IPS DF 6.9 (cell line): Measurements from ENCODE around the gene GNG2.

Experiments used
- DNase-seq: peaks from one replicate; pipeline ENCODE4 v3.0.0-alpha.2; 2013; ENCODE audit warnings: low read depth, low spot score
- H3K27ac ChIP-seq: one replicate; pipeline ENCODE4 v1.5.1; 2013; ENCODE audit warnings: low read length, control low read depth
- H3K27me3 ChIP-seq: 2 replicates; pipeline ENCODE4 v1.6.1; 2013; ENCODE audit warnings: mild to moderate bottlenecking, low read length; ENCODE audit not compliant: control insufficient read depth, insufficient read depth
- H3K36me3 ChIP-seq: 2 replicates; pipeline ENCODE4 v1.6.1; 2013; ENCODE audit warnings: low read length; ENCODE audit not compliant: control insufficient read depth, insufficient read depth
- H3K4me1 ChIP-seq: 2 replicates; pipeline ENCODE4 v1.6.1; 2013; ENCODE audit warnings: low read length; ENCODE audit not compliant: control insufficient read depth, insufficient read depth
- H3K4me3 ChIP-seq: 2 replicates; pipeline ENCODE4 v1.5.1; 2013; ENCODE audit warnings: mild to moderate bottlenecking, low read length
- H3K9me3 ChIP-seq: 2 replicates; pipeline ENCODE4 v1.6.1; 2013; ENCODE audit warnings: low read length, inconsistent platforms; ENCODE audit not compliant: control insufficient read depth, insufficient read depth
- WGBS: extraction: QIAGEN DNeasy Blood & Tissue Kit; methylation state at CpG from one replicate; pipeline ENCODE4 v1.1.7; 2013; ENCODE audit warnings: mixed read lengths, missing lambda C conversion rate; ENCODE audit not compliant: insufficient read length, insufficient coverage; 5-methylcytosine and 5-hydroxymethylcytosine counted together

The GNG2 gene

GRCh38 chr14:51869411-51870100 is 9.1 kb downstream of the GNG2 start:
- H3K4me1 ChIP-seq, result no peaks in the 10 kb centered on the region
- H3K9me3 ChIP-seq, result no peaks in the 10 kb centered on the region
- WGBS, result no CpG with 5 or more reads among the region's 9 CpGs
- no peaks in the 10 kb centered on the region for H3K36me3 ChIP-seq
- DNase-seq, result no peak
- no peaks in the 10 kb centered on the region for H3K27me3 ChIP-seq
- H3K4me3 ChIP-seq, result no peak overlapping the region
- H3K27ac ChIP-seq, result no peak overlapping the region

DNA sequence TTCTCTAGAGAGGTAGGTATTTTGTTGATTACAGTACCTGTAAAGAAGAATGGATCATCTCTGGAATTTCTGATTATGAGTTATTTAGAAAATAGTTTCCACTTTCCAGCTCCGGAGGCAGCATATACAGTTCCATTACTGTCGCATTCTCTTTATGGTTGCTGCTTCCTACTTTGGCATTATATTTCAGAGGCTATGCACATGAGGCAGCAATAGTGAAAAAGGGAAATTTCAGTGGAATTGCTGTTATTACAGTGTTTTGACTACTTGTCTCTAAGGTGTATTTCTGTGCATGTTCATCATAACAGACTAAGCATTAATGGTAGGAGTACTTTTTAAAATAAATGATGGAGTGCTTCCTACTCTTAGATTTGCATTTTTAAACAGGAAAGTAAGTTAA is 10.2 kb downstream of the GNG2 start:
- Histone ChIP-seq H3K27me3 (no peaks in the 10 kb centered on the region), H3K4me3 (no peak overlapping the region), H3K9me3 (no peaks in the 10 kb centered on the region), H3K27ac (no peak overlapping the region), H3K4me1 (no peaks in the 10 kb centered on the region), H3K36me3 (no peaks in the 10 kb centered on the region)
- no CpG with 5 or more reads among the region's 2 CpGs for WGBS
- DNase-seq, result no peak

DNA sequence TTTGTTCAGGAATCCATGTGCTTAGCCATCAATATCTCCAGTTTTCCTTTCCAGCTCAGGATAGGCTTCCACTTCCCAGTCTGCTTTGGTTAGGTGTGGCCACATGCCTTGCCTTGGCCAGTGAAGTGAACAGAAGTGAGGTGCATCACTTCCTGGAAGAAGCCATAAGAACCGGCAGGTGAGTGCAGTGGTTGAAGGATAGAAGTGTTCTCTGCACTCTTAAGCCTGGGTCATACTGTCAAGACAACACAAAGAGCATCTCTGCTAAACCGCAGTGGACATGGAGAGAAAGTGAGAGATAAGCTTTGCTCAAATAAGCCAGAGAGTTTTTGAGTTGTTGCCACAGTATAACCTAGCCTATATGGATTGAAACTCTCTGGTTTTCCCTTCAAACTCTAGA is 11.4 kb downstream of the GNG2 start:
- Histone ChIP-seq H3K4me3 (no peak overlapping the region), H3K27me3 (no peaks in the 10 kb centered on the region), H3K36me3 (no peaks in the 10 kb centered on the region), H3K27ac (no peak overlapping the region), H3K4me1 (no peaks in the 10 kb centered on the region), H3K9me3 (no peaks in the 10 kb centered on the region)
- DNase-seq, result no peak
- WGBS, result no CpG with 5 or more reads among the region's 2 CpGs

- no peaks in the 10 kb centered on the region for H3K27me3 ChIP-seq
- no peaks in the 10 kb centered on the region for H3K9me3 ChIP-seq
- H3K4me3 ChIP-seq, result no peak overlapping the region
- WGBS, result no CpG with 5 or more reads among the region's 3 CpGs
- H3K27ac ChIP-seq, result no peak overlapping the region
- H3K4me1 ChIP-seq, result no peaks in the 10 kb centered on the region
- no peaks in the 10 kb centered on the region for H3K36me3 ChIP-seq
- no peak for DNase-seq
These were observed 12.0 kb downstream of the GNG2 start for GRCh38 chr14:51872396-51872795.

GRCh38 chr14:51873221-51873893 is 12.9 kb downstream of the GNG2 start:
- no peak overlapping the region for H3K27ac ChIP-seq
- H3K27me3 ChIP-seq, result no peaks in the 10 kb centered on the region
- no peaks in the 10 kb centered on the region for H3K4me1 ChIP-seq
- H3K4me3 ChIP-seq, result no peak overlapping the region
- DNase-seq, result no peak
- WGBS, result no CpG with 5 or more reads among the region's 2 CpGs
- no peaks in the 10 kb centered on the region for H3K36me3 ChIP-seq
- H3K9me3 ChIP-seq, result no peaks in the 10 kb centered on the region

- DNase-seq, result no peak
- H3K9me3 ChIP-seq, result no peaks in the 10 kb centered on the region
- no peaks in the 10 kb centered on the region for H3K27me3 ChIP-seq
- no peaks in the 10 kb centered on the region for H3K4me1 ChIP-seq
- no peak overlapping the region for H3K4me3 ChIP-seq
- H3K27ac ChIP-seq, result no peak overlapping the region
- no CpG with 5 or more reads among the region's 1 CpG for WGBS
- no peaks in the 10 kb centered on the region for H3K36me3 ChIP-seq
These were observed 17.4 kb downstream of the GNG2 start for GRCh38 chr14:51877810-51878209.

GRCh38 chr14:51879170-51879569 is 18.8 kb downstream of the GNG2 start:
- DNase-seq, result no peak

GRCh38 chr14:51880835-51881580 is 20.6 kb downstream of the GNG2 start:
- DNase-seq, result no peak
- Histone ChIP-seq H3K27ac (no peak overlapping the region), H3K27me3 (no peaks in the 10 kb centered on the region), H3K36me3 (no peaks in the 10 kb centered on the region), H3K4me3 (no peak overlapping the region), H3K9me3 (no peaks in the 10 kb centered on the region), H3K4me1 (no peaks in the 10 kb centered on the region)
- whole genome bisulfite sequencing, result no CpG with 5 or more reads among the region's 7 CpGs

More at GRCh38 chr14:51879170-51879569, 18.8 kb downstream of the GNG2 start:
- H3K27me3 ChIP-seq, result no peaks in the 10 kb centered on the region
- H3K36me3 ChIP-seq, result no peaks in the 10 kb centered on the region
- no peak overlapping the region for H3K27ac ChIP-seq
- no CpG with 5 or more reads among the region's 1 CpG for WGBS
- no peaks in the 10 kb centered on the region for H3K9me3 ChIP-seq
- H3K4me3 ChIP-seq, result no peak overlapping the region
- H3K4me1 ChIP-seq, result no peaks in the 10 kb centered on the region

DNA sequence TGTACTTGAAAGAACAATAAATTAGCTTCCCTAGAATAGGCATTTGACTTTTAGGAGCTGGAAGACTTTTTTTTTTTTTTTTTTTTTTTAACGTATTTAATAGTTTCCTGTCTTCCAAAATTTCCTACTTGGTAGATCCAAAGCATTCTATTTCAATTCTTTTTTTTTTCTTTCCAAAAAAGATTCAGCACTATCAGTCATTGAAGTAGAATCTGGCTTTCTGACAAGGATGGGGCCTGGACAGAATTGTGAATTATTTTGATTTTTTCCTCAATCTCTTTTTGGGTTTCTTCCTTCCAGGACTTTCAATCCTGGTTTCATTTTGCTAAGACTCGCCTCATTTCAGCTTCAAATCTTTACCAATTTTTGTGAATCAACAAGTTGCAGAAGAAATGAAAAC is 21.2 kb downstream of the GNG2 start:
- no peak overlapping the region for H3K27ac ChIP-seq
- H3K4me1 ChIP-seq, result no peaks in the 10 kb centered on the region
- WGBS, result no CpG with 5 or more reads among the region's 2 CpGs
- no peaks in the 10 kb centered on the region for H3K36me3 ChIP-seq
- no peaks in the 10 kb centered on the region for H3K9me3 ChIP-seq
- no peak overlapping the region for H3K4me3 ChIP-seq
- H3K27me3 ChIP-seq, result no peaks in the 10 kb centered on the region
- no peak for DNase-seq

- no peaks in the 10 kb centered on the region for H3K36me3 ChIP-seq
- no CpG with 5 or more reads among the region's 2 CpGs for WGBS
- no peak overlapping the region for H3K4me3 ChIP-seq
- no peak overlapping the region for H3K27ac ChIP-seq
- no peaks in the 10 kb centered on the region for H3K4me1 ChIP-seq
- DNase-seq, result no peak
- no peaks in the 10 kb centered on the region for H3K9me3 ChIP-seq
- no peaks in the 10 kb centered on the region for H3K27me3 ChIP-seq
These were observed 22.8 kb downstream of the GNG2 start for GRCh38 chr14:51883232-51883631.
